H1 (cell line): ENCODE results near the gene SEC24A. TPM values are rescaled to one million over a fixed set of nuclear protein-coding genes. Genes with fewer than 3 reads are reported as not detected.
"Not testable (repeated sequence)": the region's sequence is repeated elsewhere in the genome, so short reads cannot be mapped to it uniquely, and the experiment has no call there.

Experiments
- CTCF ChIA-PET: fragments of 300-600 bp; sonication (Branson Sonifier 250); formaldehyde crosslinking; loops from one replicate; lab custom pipeline; 2021; ENCODE audit not compliant: partially characterized antibody; lab: Charles Lee
- POLR2A ChIA-PET: fragments of 300-600 bp; sonication (Branson Sonifier 250); formaldehyde crosslinking; loops from one replicate; lab custom pipeline; 2021; ENCODE audit warnings: inconsistent platforms; ENCODE audit not compliant: partially characterized antibody; lab: Charles Lee
- DNase-seq, 2 experiments: peaks; one replicate each; pipeline versions ENCODE4 v3.0.0 to v3.0.0-alpha.2; 2010 to 2022; ENCODE audit warnings: low spot score in 2 of 2, low read depth in 1 of 2, mixed read lengths in 1 of 2
- FAIRE-seq: peaks from 2 replicates; lab custom pipeline; 2011; peaks lifted over from hg19 to GRCh38; lab: Jason Lieb, UNC
- H2AFZ ChIP-seq: 2 replicates; pipeline ENCODE4 v1.8.1; 2012; ENCODE audit warnings: low read length, inconsistent platforms
- H2AK5ac ChIP-seq: 2 replicates; pipeline ENCODE4 v1.6.1; 2013; ENCODE audit warnings: low read depth, low read length
- H2BK120ac ChIP-seq: replicated peaks from 2 replicates; pipeline ENCODE3; 2013; ENCODE audit warnings: low read depth, low read length, inconsistent platforms
- H2BK12ac ChIP-seq: 2 replicates; pipeline ENCODE4 v1.6.1; 2013; ENCODE audit warnings: low read depth, low read length
- H2BK15ac ChIP-seq: 2 replicates; pipeline ENCODE4 v1.6.1; 2013; ENCODE audit warnings: low read length
- H2BK20ac ChIP-seq: 2 replicates; pipeline ENCODE4 v1.6.1; 2013; ENCODE audit warnings: low read length
- H2BK5ac ChIP-seq: 2 replicates; pipeline ENCODE4 v1.6.1; 2013; ENCODE audit warnings: low read depth, low read length
- H3K14ac ChIP-seq: 2 replicates; pipeline ENCODE4 v1.6.1; 2013; ENCODE audit warnings: inconsistent platforms; ENCODE audit not compliant: insufficient read length
- H3K18ac ChIP-seq: 2 replicates; pipeline ENCODE4 v1.6.1; 2013; ENCODE audit warnings: low read length; ENCODE audit errors: extremely low read depth
- H3K23ac ChIP-seq: 2 replicates; pipeline ENCODE4 v1.6.1; 2013; ENCODE audit warnings: inconsistent platforms; ENCODE audit not compliant: insufficient read length
- H3K23me2 ChIP-seq: 2 replicates; pipeline ENCODE4 v1.6.1; 2013; ENCODE audit warnings: low read depth, low read length
- H3K27ac ChIP-seq: 2 replicates; pipeline ENCODE4 v1.6.1; 2011; ENCODE audit warnings: low read depth, low read length, inconsistent platforms
- H3K27me3 ChIP-seq, 4 experiments: replicated peaks in 1 of 4; 1 replicate in 1 of 4; 2 replicates in 3 of 4; pipeline versions ENCODE4 v1.6.1 to v1.8.1; 2011 to 2013; ENCODE audit warnings: low read length in 3 of 4, mild to moderate bottlenecking in 3 of 4, inconsistent platforms in 2 of 4, mixed read lengths in 2 of 4, moderate library complexity in 1 of 4; ENCODE audit not compliant: control insufficient read depth in 3 of 4, insufficient read depth in 3 of 4; ENCODE audit errors: extremely low read depth in 1 of 4
- H3K36me3 ChIP-seq, 4 experiments: 2 replicates each; pipeline versions ENCODE4 v1.6.1 to v1.8.1; 2011 to 2013; ENCODE audit warnings: mild to moderate bottlenecking in 4 of 4, low read length in 3 of 4, moderate library complexity in 2 of 4, control low read depth in 1 of 4, inconsistent platforms in 1 of 4; ENCODE audit not compliant: insufficient read depth in 4 of 4, control insufficient read depth in 2 of 4
- H3K4ac ChIP-seq: replicated peaks from 2 replicates; pipeline ENCODE3; 2013; ENCODE audit warnings: low read length, low read depth, mixed read lengths, inconsistent platforms; ENCODE audit not compliant: insufficient read length
- H3K4me1 ChIP-seq, 4 experiments: replicated peaks in 1 of 4; 1 replicate in 1 of 4; 2 replicates in 3 of 4; pipeline versions ENCODE4 v1.6.1 to v1.8.1; 2011 to 2013; ENCODE audit warnings: low read length in 3 of 4, inconsistent platforms in 2 of 4, mixed read lengths in 1 of 4; ENCODE audit not compliant: insufficient read depth in 4 of 4, control insufficient read depth in 3 of 4
- H3K4me2 ChIP-seq, 2 experiments: 2 replicates each; pipeline versions ENCODE4 v1.6.1 to v1.8.1; 2011 to 2013; ENCODE audit warnings: low read depth in 2 of 2, low read length in 2 of 2, control low read depth in 1 of 2, inconsistent platforms in 1 of 2, mild to moderate bottlenecking in 1 of 2; ENCODE audit not compliant: insufficient read depth in 1 of 2
- H3K4me3 ChIP-seq, 4 experiments: fragments of 200-600, 300-600 bp in 1 of 4; sonication (generic), shearing (Covaris generic), sonication (Bioruptor Twin) in 1 of 4; 2 replicates each; pipeline versions ENCODE4 v1.5.1 to v1.8.1; 2011 to 2016; ENCODE audit warnings: low read length in 4 of 4, low read depth in 3 of 4, control low read depth in 2 of 4, inconsistent platforms in 2 of 4, mild to moderate bottlenecking in 2 of 4, mixed read lengths in 1 of 4, moderate library complexity in 1 of 4; ENCODE audit not compliant: insufficient read depth in 2 of 4; ENCODE audit errors: extremely low read depth in 1 of 4
- H3K56ac ChIP-seq: replicated peaks from 2 replicates; pipeline ENCODE3; 2013; ENCODE audit warnings: low read depth, mild to moderate bottlenecking, mixed read lengths, low read length, inconsistent platforms; ENCODE audit not compliant: insufficient read length
- H3K79me1 ChIP-seq: 2 replicates; pipeline ENCODE4 v1.6.1; 2013; ENCODE audit warnings: low read depth, low read length, control low read depth
- H3K79me2 ChIP-seq, 2 experiments: 2 replicates each; pipeline versions ENCODE4 v1.6.1 to v1.8.1; 2012 to 2013; ENCODE audit warnings: low read length in 2 of 2, mild to moderate bottlenecking in 2 of 2, inconsistent platforms in 1 of 2; ENCODE audit not compliant: insufficient read depth in 2 of 2, control insufficient read depth in 1 of 2
- H3K9ac ChIP-seq, 4 experiments: replicated peaks in 1 of 4; 1 replicate in 1 of 4; 2 replicates in 3 of 4; pipeline versions ENCODE4 v1.6.1 to v1.8.1; 2011 to 2013; ENCODE audit warnings: low read depth in 3 of 4, low read length in 3 of 4, control low read depth in 2 of 4, mild to moderate bottlenecking in 2 of 4, moderate library complexity in 2 of 4, inconsistent platforms in 1 of 4; ENCODE audit errors: extremely low read depth in 1 of 4
- H3K9me3 ChIP-seq, 2 experiments: 2 replicates each; pipeline versions ENCODE4 v1.6.1 to v1.8.1; 2012 to 2013; ENCODE audit warnings: mild to moderate bottlenecking in 2 of 2, moderate library complexity in 2 of 2, control low read depth in 1 of 2, inconsistent platforms in 1 of 2, low read depth in 1 of 2, low read length in 1 of 2, mixed read lengths in 1 of 2; ENCODE audit not compliant: insufficient read depth in 2 of 2
- H4K20me1 ChIP-seq, 2 experiments: replicated peaks in 1 of 2; 2 replicates each; pipeline versions ENCODE3 to v1.8.1; 2011 to 2013; ENCODE audit warnings: inconsistent platforms in 2 of 2, low read length in 2 of 2, mild to moderate bottlenecking in 1 of 2; ENCODE audit not compliant: insufficient read depth in 2 of 2, control insufficient read depth in 1 of 2
- H4K5ac ChIP-seq: 2 replicates; pipeline ENCODE4 v1.6.1; 2013; ENCODE audit warnings: low read length, low read depth, mixed read lengths, inconsistent platforms; ENCODE audit not compliant: insufficient read length
- H4K8ac ChIP-seq: 2 replicates; pipeline ENCODE4 v1.8.0; 2013; ENCODE audit warnings: mild to moderate bottlenecking, moderate library complexity, low read length, inconsistent platforms; ENCODE audit not compliant: insufficient read depth; ENCODE audit errors: extremely low read depth
- H4K91ac ChIP-seq: replicated peaks from 2 replicates; pipeline ENCODE3; 2013; ENCODE audit warnings: low read length, mixed read lengths, inconsistent platforms; ENCODE audit not compliant: insufficient read length
- WGBS, 2 experiments: shearing (Covaris generic) in 1 of 2; methylation state at CpG; one replicate each; pipeline versions ENCODE4 v1.1.6 to v1.1.7; 2013 to 2015; ENCODE audit warnings: low lambda C conversion rate in 2 of 2, mixed read lengths in 2 of 2, inconsistent platforms in 1 of 2, low coverage in 1 of 2, missing lambda C conversion rate in 1 of 2; ENCODE audit not compliant: insufficient replicate concordance in 2 of 2, insufficient coverage in 1 of 2, insufficient read length in 1 of 2; ENCODE audit errors: extremely low coverage in 1 of 2, missing lambda C conversion rate in 1 of 2; 5-methylcytosine and 5-hydroxymethylcytosine counted together
- polyA plus RNA-seq, 7 experiments: library from polyadenylated mRNA; depleted of rRNA in 3 of 7; stranded (reverse) in 5 of 7; unstranded in 2 of 7; fragments of >200 nt in 5 of 7; fragments of 200-250 nt in 2 of 7; gene quantifications; 1 replicate in 5 of 7; 2 replicates in 1 of 7; 4 replicates in 1 of 7; pipeline versions ENCODE4 v1.2.1 to v1.2.3, GENCODE V29; 2011 to 2013; ENCODE audit warnings: missing spikeins in 2 of 7, mixed read lengths in 2 of 7
- total RNA-seq: library from RNA; stranded (reverse); fragmentation: NEBNext Ultra II Directional; extraction: Animal tissue kit (Norgen Biotek cat#: 25700); gene quantifications from 2 replicates; pipeline ENCODE4 v1.2.1, GENCODE V29; 2021

SEC24A gene
- total and polyA plus RNA-seq, 2 of the 8 experiments (the other 6 are each of a cell fraction or from before 2014, with no cell fraction given) = 18.8 to 33.7 TPM

DNA sequence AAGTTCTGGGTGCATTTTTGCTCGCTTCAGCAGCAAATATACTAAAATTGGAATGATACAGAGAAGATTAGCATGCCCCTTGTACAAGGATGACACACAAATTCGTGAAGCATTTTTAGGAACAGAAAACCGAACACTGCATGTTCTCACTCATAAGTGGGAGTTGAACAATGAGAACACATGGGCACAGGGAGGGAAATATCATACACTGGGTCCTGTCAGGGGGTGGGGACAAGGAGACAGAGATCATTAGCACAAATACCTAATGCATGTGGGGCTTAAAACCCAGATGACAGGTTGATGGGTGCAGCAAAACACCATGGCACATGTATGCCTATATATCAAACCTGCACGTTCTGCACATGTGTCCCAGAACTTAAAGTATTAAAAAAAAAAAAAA is 66.9 kb downstream of the SEC24A start:
- H3K14ac ChIP-seq, H3K79me2 ChIP-seq, H3K27ac ChIP-seq, H2AFZ ChIP-seq, H3K9ac ChIP-seq, H2BK15ac ChIP-seq, H3K23me2 ChIP-seq, H3K18ac ChIP-seq, FAIRE-seq, H2AK5ac ChIP-seq, H4K91ac ChIP-seq, H3K4me1 ChIP-seq, H3K9me3 ChIP-seq, H2BK12ac ChIP-seq, H2BK120ac ChIP-seq, POLR2A ChIA-PET, H3K27me3 ChIP-seq, H3K4ac ChIP-seq, H4K20me1 ChIP-seq, H2BK20ac ChIP-seq, H4K8ac ChIP-seq, H4K5ac ChIP-seq, H3K56ac ChIP-seq, H2BK5ac ChIP-seq, DNase-seq, H3K4me2 ChIP-seq, H3K23ac ChIP-seq, H3K4me3 ChIP-seq, H3K79me1 ChIP-seq: not testable (repeated sequence)
- CTCF ChIA-PET = interaction anchor here (0.7 kb wide), 1 partner anchor 161 kb away, joined by 4 read pairs; no protein-coding TSS in a partner anchor
- peaks cover 4 to 25% (median 10%) of the 10 kb centered on the region in 4 experiments; a peak in 7 of 8 replicates for H3K36me3 ChIP-seq
- 81% methylated on average over 4 of the region's 4 CpGs; no CpG with 5 or more reads in 1 of the 2 experiments for WGBS, 2 experiments
